Hematopoietic multipotent progenitor cell treated with erythropoietin and hydrocortisone succinate and interleukin-3 and kit ligand, for 17 days (in vitro differentiated cells): ENCODE measurements around the gene TUBG2.

Experiments
- DNase-seq: peaks from one replicate; pipeline ENCODE4 v3.0.0-alpha.2; 2015; ENCODE audit warnings: low spot score

Gene TUBG2

DNA sequence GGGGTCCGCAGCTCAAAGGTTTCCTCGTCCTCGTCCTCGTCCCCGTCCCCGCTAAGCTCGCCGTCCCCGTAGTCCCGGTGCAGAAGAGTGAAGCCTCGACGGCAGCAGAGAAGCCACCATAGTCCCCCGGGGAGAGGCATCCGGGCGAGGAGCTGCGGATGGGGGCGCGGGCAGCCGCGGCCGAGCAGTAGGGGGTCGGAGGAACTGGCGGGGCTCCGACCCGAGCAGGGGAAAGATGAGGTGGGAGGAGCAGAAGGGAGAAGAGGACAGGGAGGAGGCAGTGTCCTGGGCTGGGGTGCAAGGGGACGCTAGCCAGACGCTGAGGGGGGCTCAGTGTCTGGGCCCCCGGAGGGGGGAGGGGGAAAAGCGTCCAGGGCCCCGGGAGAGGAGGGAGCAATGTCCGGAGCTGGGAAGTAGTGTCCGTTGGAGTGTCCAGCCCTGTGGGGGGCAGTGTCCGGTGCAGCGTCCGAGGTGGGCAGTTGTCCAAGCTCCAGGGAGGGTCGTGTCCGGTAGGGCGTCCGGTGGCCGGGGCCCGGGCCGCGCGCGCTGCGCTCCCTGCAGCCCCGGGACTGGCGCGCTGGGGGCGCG lies 17.4 kb downstream of the TUBG2 start, which contains the start of gene PLEKHH3:
PLEKHH3 (minus strand) TSS at position 571 of the 588 bp plus-strand sequence; CDS start at position 140, 431 bp downstream.
- no peak for DNase-seq

DNA sequence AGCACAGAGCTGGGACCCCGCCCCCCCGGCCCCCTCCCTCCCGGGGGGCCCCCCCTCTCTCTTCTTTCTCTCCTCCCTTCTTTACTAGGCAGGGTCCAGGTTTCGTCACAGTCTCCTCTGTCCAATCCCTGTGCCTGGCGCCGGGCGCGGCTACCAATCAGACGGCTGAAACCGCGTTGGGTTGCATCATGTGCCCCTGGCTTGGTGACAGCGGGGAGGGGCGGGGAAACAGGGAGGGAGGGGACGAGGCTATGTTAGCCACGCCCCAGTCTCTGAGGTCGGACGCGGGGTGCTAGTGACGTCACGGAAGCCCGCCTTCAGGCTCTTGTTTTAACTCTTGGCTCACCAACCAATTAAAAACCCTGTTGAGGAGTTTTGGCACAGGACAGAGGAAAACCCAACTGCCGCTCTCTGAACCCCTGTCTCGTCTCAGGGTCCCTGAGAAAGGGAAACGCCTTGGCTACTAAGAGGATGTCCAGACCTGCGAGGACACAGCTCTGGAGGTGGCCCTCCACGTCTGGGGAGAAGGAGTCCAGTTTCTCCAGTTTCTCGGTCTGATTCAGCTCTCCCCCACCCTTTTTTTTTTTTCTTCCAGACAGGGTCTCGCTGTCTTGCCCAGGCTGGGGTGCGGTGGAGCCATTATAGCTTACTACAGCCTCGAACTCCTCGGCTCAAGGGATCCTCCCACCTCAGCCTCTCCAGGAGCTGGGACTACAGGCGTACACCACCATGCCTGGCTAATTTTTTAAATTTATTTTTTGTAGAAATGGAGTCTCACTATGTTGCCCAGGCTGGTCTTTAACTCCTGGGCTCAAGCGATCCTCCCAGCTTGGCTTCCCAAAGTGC lies 18.2 kb downstream of the TUBG2 start:
- peak; percentile 99 for DNase-seq

DNA sequence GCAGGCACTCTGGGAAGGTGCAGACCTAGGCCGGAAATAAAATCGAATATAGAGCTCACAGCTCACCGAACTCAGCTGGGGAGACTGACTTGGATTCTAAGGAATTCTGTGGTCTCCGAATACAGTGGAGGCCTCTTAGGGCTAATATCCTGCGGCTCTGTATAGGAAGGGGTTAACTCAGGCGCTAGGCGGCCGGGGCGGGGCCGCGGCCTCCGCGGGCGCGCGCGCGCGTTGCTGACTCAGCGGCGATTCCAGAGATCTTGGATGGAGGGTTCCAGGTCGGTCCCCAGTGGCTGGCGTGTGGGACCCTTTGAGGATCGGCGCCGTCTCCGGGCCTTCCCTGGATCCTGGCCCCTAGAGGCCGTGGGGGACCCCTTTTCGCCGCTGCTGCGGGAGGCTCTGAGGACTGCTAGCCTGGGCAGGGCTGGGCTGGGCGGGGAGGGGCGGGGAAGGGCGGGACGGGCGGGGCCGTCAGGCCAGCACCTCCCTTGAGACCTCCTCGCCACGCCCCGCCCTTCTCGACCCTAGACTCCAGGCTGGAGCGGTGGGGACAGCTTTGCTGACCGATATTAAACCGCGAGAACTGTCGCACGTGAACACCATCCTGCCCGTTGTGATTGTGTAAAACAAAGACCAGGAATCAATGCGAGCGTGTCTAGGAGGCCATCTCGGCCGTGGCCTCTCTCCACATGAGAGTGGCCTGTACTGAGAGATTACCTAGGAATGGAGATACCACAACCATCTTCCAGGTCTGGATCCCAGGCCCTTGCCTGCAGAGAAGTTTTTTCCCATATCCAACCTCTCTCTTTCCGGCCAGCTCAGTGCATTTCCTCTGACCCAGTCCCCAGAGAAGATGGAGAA lies 19.1 kb downstream of the TUBG2 start:
- DNase-seq, result peak; percentile 84

DNA sequence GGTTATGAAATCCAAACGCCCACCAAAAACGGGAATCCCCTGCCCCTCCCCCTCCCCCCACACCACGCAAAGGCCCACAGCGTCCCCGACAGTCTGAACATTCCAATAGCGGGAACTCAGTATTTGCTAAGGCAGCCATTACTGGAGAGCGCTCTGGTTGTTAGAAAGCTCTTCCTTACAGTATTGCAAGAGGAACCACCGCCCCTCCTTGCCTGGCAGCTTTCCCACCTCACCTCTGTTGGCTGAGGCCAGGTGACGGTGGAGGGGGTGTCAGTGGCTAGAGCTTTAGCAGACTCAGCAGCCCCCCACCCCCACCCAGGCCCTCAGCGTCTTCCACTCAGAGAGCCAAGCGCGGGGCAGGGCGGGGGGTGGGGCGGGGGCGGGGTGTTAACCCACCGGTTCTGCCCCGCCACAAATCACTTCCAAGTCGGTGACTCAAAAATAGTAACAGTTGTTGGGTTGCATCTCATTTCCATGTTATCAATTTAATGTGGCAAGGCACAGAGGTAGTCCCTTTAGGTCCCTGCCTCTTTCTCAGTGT lies 19.9 kb downstream of the TUBG2 start:
- DNase-seq, result peak; percentile 49

DNA sequence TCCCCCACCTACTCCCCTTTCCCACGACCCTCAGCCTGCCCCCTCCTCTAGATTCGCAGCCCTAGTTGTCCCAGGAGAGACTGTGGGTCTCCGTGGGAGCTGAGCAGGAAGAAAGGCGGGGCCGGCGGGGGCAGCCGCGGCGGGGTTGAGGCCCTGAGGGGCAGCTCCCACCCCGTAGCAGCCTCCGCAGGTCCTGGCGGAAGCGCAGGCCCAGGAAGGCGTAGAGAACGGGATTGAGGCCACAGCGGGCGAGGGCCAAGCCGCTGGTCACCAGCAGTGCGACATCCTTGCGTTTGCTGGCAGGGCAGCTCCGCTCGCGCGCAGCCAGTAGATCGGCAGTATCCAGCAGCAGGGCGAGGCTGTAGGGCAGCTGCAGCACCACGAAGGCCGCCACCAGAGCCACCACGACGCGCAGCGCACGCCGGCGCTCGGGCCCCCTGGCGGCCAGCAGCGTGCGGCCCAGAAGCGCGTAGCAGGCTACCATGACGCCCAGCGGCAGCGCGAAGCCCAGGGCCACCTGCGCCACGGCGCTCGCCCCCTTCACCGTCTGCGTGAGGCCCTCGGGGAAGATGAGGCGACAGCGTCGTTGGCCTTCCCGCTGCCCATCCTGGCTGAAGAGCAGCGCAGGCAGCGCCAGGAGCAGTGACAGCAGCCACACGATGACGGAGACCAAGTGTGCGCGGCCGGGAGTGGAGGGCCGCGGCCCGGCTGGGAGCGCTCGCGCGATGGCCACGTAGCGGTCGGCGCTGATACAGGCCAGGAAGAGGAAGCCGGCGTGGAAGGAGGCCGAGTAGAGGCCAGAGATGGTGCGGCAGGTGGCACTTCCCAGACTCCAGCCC lies 20.6 kb downstream of the TUBG2 start:
- DNase-seq, result peak; percentile 85

DNA sequence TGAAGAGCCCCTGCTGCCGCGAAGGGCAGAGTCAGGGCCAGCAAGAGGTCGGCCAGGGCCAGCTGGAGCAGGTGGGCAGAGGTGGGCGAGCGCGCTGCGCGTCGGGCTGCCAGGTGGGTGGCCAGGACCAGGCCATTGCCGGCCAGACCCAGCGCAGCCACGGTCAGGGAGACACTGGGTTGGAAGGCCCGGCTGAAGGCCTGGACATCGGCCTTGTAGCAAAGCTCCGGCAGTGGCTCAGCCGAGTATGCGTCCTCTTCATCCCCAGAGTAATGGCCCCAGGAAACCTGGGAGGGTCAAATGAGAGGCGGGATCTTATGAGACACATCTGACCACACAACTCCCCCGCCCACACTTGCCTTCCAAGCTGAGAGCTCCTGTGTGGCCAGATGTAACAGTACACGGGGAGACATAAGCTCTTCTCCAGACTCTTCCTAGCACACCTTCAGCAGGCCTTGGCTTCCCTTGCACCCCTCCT lies 21.3 kb downstream of the TUBG2 start:
- DNase-seq, result no peak

DNA sequence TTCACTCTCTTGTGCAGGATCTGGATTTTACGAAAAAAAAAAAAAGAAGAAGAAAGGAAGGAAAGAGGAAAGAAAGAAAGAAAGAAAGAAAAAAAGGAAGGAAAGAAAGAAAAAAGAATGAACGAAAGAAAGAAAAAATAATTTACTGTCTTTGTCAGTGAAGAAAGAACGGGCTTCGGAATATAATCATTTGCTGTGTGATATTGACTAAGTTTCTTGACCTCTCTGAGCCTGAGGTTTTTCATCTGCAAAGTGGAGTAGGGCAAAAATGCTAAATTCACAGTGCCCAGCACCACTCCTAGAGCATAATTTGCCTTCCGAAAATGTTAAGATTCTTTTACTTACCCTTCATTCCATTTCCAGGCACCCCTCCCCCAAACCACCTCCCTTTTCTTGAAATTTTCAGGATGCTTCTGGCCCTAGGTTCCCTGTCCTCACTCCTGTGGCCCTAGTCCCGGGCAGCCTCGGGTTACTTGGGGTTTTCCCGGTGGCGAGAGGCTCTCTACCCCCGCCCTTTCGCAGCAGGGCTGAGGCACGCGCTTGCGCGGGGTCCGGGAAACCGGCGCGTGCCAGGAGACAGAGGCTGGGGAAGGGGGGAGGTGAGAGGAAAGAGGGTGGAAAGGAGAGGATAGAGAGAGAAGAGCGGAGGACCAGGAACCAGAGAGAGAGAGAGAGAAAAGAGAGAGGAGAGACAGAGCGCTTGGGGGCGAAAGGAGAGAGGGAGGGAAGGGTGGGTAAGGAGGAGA lies 23.1 kb downstream of the TUBG2 start, which contains the start of gene CNTNAP1:
CNTNAP1 (plus strand) TSS at position 556 of the 746 bp plus-strand sequence. CDS start 299 bp downstream, outside the sequence.
- DNase-seq, result no peak

DNA sequence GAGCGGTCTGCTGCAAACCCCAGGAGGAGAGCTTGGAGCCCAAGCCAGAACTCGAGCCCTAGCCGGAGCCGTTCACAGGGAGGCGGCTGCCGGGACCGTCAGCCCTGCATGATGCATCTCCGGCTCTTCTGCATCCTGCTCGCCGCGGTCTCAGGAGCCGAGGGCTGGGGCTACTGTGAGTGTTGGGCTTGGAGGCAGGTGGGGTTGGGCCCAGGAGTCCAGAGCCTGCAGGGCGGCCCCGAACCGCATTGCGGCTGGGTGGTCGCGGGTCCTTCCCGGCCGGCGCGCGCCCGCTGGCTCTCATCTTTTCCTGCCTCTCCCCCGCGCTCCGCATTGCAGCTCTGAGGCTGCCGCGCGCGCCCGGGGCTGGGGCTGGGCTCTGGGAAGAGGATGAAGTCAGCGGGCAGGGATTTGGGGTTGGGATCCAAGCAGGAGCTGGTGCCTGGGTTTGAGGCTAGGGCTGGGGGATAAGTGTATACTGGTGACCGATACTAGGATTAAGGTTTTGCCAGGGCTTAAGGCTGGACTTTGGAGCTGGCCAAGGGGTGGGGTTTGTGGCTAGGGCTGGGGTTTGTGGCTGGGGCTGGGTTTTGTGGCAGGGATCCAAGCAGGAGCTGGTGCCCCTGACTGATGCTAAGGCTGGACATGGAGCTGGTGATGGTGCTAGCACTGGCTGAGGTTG lies 23.8 kb downstream of the TUBG2 start:
- DNase-seq, result no peak

DNA sequence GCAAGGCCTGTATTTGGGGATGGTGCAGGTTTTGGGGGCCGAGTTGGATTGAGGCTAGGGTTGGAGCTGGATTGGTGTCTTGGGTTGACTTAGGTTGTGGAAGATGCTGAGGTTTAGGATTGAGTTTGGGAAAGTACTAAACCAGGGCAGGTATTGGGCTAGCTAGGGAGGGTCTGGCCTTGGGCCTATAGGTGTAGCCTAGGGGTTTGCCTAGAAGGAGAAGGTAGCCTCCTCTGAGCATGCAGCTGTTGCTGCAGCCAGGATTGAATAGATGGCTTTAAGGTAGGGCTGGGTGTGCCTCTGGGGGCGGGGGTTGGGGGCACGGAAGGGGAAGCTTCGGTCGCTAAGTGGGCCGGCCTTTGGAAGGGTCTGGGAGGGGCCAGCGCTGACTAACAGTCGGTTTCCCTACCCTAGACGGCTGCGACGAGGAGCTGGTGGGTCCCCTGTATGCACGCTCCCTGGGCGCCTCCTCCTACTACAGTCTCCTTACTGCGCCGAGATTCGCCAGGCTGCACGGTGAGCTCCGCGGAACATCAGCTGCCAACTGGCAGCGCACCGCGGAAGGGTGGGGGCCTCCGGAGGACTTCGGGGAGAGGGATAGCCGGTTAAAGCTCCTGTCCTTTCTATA lies 24.4 kb downstream of the TUBG2 start:
- no peak for DNase-seq

DNA sequence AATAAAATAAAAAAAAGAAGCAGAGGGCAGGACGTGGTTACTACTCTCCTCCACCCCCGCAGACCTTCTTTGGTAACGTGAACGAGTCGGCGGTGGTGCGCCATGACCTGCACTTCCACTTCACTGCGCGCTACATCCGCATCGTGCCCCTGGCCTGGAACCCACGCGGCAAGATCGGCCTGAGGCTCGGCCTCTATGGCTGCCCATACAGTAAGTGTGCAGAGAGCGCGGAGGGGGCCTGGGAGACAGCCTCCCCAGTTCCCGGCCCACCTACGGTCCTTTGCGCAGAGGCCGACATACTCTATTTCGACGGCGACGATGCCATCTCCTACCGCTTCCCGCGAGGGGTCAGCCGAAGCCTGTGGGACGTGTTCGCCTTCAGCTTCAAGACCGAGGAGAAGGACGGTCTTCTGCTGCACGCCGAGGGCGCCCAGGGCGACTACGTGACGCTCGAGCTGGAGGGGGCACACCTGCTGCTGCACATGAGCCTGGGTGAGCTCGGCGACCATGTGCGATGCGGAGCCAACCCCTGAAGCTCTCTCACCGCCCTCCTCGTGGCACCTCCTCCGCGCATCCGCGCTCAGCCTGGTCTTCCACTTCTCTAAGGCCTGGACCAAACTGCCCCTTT lies 26.0 kb downstream of the TUBG2 start:
- no peak for DNase-seq

DNA sequence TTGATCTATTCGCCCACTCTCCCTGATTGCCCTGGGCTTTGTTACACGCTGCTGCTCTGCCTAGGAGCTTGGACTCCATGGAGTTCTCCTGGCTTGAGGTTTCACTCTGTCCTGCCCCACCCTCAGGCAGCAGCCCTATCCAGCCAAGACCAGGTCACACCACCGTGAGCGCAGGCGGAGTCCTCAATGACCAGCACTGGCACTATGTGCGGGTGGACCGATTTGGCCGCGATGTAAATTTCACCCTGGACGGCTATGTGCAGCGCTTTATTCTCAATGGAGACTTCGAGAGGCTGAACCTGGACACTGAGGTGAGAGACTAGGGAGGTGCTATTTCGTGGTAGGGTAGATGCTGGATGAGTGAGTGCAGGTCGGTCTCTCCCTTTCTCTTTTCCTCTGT lies 26.7 kb downstream of the TUBG2 start:
- DNase-seq, result no peak

DNA sequence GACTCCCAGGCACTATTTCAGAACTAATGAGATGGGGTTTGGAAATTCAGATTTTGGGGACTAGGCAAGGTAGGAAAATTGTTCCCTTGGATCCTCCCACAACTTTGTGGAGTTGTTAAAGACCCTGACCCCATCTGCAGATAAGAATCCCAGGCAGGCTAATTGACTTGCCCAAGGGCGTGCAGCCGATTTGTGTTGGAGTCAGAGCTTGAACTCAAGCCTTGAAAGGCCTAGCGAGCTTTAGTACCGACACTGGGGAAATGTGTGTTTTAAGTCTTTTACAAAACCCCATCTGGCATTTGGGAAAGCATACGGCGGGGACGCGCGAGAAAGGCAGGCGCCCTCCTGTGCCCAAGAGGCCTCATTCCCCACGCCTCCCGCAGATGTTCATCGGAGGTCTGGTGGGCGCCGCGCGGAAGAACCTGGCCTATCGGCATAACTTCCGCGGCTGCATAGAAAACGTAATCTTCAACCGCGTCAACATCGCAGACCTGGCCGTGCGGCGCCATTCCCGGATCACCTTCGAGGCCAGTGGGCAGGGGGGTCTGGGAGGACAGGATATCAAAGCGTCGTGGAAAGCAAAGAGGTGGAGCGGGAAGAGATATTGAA lies 27.5 kb downstream of the TUBG2 start:
- DNase-seq, result no peak

DNA sequence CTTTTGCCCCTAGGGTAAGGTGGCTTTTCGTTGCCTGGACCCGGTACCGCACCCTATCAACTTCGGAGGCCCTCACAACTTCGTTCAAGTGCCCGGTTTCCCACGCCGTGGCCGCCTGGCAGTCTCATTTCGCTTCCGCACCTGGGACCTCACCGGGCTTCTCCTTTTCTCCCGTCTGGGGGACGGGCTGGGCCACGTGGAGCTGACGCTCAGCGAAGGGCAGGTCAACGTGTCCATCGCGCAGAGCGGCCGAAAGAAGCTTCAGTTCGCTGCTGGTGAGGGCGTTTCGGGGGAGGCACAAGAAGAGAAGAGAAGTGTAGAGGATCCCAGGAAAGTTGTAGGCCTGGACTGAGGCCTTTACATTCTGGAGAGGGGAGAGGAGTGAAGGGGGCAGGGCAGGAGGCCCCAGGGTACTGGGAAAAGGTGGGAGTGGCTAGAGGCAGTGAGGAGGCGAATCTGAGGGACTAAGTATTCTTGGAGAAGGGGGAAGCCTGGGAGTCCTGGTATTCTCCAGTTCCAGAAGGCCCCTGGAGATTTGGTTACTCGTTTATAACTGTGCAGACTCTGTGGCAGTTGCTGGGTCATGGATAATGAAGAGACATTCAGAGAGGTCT lies 28.7 kb downstream of the TUBG2 start:
- no peak for DNase-seq

DNA sequence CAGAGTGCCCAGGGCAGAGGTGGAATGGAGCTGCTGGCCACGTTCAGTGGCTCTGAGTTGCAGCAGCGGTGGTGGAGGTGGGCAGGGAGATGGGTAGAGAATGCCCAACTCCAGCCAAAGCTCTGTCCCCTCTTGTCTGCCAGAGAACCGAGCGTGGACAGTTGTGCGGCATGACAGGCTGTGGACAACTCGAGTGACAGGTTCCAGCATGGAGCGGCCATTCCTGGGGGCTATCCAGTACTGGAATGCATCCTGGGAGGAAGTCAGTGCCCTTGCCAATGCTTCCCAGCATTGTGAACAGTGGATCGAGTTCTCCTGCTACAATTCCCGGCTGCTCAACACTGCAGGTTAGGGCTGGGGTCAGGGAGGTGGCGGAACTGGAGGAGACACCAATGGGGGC lies 31.5 kb downstream of the TUBG2 start:
- no peak for DNase-seq

DNA sequence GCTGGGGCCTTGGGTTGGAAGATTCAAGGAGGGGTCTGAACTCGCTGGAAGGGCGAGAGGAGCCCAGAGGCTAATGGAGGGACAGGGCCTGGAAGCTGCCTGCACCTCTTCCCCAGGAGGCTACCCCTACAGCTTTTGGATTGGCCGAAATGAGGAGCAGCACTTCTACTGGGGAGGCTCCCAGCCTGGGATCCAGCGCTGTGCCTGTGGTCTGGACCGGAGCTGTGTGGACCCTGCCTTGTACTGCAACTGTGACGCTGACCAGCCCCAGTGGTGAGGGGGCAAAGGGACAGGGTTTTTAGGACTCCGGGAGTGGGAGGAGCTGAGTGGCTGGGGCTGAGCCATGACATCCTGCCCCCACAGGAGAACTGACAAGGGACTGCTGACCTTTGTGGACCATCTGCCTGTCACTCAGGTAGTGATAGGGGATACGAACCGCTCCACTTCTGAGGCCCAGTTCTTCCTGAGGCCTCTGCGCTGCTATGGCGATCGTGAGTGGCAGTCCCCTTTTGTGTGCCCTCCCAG lies 32.0 kb downstream of the TUBG2 start:
- no peak for DNase-seq

DNA sequence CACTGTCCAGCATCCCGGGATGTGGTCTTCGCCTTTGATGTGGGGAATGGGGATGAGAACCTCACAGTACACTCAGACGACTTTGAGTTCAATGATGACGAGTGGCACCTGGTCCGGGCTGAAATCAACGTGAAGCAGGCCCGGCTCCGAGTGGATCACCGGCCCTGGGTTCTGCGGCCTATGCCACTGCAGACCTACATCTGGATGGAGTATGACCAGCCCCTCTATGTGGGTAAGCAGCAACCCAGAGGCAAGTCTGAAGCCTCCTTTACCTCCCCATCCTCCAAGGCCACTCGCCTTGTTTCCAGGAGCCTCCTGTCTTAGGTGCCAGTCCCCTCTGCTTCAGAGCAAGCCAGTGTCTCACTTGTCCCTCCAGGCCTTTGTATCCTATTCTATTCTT lies 33.4 kb downstream of the TUBG2 start:
- no peak for DNase-seq

DNA sequence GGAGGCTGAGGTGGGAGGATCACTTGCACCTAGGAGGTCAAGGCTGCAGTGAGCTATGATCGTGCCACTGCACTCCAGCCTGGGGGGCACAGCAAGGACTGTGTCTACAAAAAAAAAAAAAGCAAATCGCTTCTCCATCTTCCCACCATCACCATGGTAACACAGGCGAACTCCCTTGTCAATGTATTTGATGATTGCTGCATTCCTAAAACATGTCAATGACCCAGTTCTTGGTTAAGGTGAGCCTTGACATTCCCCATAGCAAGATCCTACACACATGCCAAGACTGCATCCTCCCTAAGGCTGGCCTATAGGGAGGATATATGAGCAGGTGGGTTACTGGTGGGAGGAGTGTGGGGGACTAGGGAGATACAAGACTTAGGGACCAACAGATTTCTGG lies 35.4 kb downstream of the TUBG2 start:
- DNase-seq, result no peak

DNA sequence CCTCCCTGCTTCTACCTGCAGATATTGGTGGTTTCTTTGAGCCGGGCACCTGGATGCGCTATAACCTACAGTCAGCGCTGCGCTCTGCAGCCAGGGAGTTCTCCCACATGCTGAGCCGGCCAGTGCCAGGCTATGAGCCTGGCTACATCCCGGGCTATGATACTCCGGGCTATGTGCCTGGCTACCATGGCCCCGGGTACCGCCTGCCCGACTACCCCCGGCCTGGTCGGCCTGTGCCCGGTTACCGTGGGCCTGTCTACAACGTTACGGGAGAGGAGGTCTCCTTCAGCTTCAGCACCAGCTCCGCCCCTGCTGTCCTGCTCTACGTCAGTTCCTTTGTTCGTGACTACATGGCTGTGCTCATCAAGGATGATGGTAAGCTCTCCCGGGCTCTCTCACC lies 36.4 kb downstream of the TUBG2 start:
- no peak for DNase-seq
